IPS-18a (cell line): ENCODE data around the gene TMEM263.

Experiments
- H3K27ac ChIP-seq: one replicate; pipeline ENCODE4 v1.5.1; 2013; ENCODE audit warnings: low read length
- H3K27me3 ChIP-seq: one replicate; pipeline ENCODE4 v1.6.1; 2013; ENCODE audit warnings: mild to moderate bottlenecking, low read length; ENCODE audit not compliant: control insufficient read depth, insufficient read depth
- H3K36me3 ChIP-seq: one replicate; pipeline ENCODE4 v1.6.1; 2013; ENCODE audit warnings: low read depth, low read length; ENCODE audit not compliant: control insufficient read depth
- H3K4me1 ChIP-seq: one replicate; pipeline ENCODE4 v1.6.1; 2013; ENCODE audit warnings: low read depth, low read length; ENCODE audit not compliant: control insufficient read depth
- H3K4me3 ChIP-seq: one replicate; pipeline ENCODE4 v1.5.1; 2013; ENCODE audit warnings: low read length
- H3K9ac ChIP-seq: one replicate; pipeline ENCODE4 v1.6.1; 2013; ENCODE audit warnings: mild to moderate bottlenecking, low read length, moderate library complexity
- H3K9me3 ChIP-seq: one replicate; pipeline ENCODE4 v1.6.1; 2013; ENCODE audit warnings: low read depth, low read length; ENCODE audit not compliant: control insufficient read depth

Gene TMEM263

GRCh38 chr12:106955377-106956047, at the start of gene TMEM263:
Gene TMEM263 (plus strand): TSS chr12:106955907. CDS start chr12:106967117, 11,210 bp downstream.
- Histone ChIP-seq H3K36me3 (no peaks in the 10 kb centered on the region), H3K27ac (no peak within 1 kb of the TSS), H3K4me1 (no peaks in the 10 kb centered on the region), H3K27me3 (peaks cover 26% of the 10 kb centered on the region), H3K9ac (peak within 1 kb of the TSS; percentile 41), H3K4me3 (peak within 1 kb of the TSS; percentile 83), H3K9me3 (no peaks in the 10 kb centered on the region)

- Histone ChIP-seq H3K27ac (no peak overlapping the region), H3K9me3 (no peaks in the 10 kb centered on the region), H3K9ac (no peak overlapping the region), H3K4me3 (no peak overlapping the region), H3K27me3 (peaks cover 18% of the 10 kb centered on the region), H3K36me3 (no peaks in the 10 kb centered on the region), H3K4me1 (peaks cover 5% of the 10 kb centered on the region)
These were observed 49.0 kb upstream of the TMEM263 start for GRCh38 chr12:106906715-106907114.

DNA sequence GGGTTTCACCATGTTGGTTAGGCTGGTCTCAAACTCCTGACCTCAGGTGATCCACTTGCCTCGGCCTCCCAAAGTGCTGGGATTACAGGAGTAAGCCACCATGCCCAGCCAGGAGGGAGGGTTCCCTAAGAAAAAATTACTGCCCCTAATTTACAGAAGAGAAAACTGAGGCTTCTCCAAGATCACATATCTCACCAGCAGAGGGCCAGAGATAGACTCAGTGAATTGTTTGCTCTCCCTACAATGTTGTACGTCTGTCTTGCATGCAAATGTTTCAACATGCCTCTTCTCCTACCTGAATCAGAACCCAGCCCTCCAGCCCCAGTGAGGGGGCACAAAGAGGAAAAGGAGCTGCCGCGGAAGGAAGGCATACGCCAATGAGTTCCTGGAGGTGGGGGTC, 48.3 kb upstream of the TMEM263 start:
- no peak overlapping the region for H3K9ac ChIP-seq
- peaks cover 5% of the 10 kb centered on the region for H3K4me1 ChIP-seq
- no peaks in the 10 kb centered on the region for H3K36me3 ChIP-seq
- H3K27me3 ChIP-seq = peaks cover 11% of the 10 kb centered on the region
- no peaks in the 10 kb centered on the region for H3K9me3 ChIP-seq
- no peak overlapping the region for H3K4me3 ChIP-seq
- no peak overlapping the region for H3K27ac ChIP-seq

- Histone ChIP-seq H3K4me3 (no peak overlapping the region), H3K27ac (no peak overlapping the region), H3K27me3 (peaks cover 7% of the 10 kb centered on the region), H3K9me3 (no peaks in the 10 kb centered on the region), H3K9ac (no peak overlapping the region), H3K4me1 (peaks cover 5% of the 10 kb centered on the region), H3K36me3 (no peaks in the 10 kb centered on the region)
These were observed 47.9 kb upstream of the TMEM263 start for GRCh38 chr12:106907846-106908245.

DNA sequence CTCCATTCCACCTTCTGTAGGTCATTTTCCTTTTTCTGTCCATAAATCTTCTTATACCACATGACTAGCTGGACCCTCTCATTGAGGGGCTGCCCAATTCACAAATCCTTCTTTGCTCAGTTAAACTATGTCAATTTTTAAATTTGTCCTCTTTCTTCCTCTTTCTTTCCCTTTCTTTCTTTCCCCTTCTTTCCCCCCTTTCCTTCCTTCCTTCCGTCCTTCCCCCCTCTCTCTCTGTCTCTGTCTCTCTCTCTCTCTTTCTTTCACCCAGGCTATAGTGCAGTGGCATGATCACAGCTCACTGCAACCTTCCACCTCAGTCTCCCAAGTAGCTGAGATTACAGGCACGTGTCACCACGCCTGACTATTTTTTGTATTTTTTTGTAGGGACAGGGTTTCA, 47.1 kb upstream of the TMEM263 start:
- H3K4me3 ChIP-seq = no peak overlapping the region
- H3K9me3 ChIP-seq = no peaks in the 10 kb centered on the region
- H3K27me3 ChIP-seq = no peaks in the 10 kb centered on the region
- H3K9ac ChIP-seq = no peak overlapping the region
- H3K27ac ChIP-seq = no peak overlapping the region
- H3K36me3 ChIP-seq = no peaks in the 10 kb centered on the region
- no peaks in the 10 kb centered on the region for H3K4me1 ChIP-seq

GRCh38 chr12:106910202-106910601, 45.5 kb upstream of the TMEM263 start:
- Histone ChIP-seq H3K9ac (no peak overlapping the region), H3K36me3 (no peaks in the 10 kb centered on the region), H3K27me3 (no peaks in the 10 kb centered on the region), H3K27ac (no peak overlapping the region), H3K9me3 (no peaks in the 10 kb centered on the region), H3K4me1 (no peaks in the 10 kb centered on the region), H3K4me3 (no peak overlapping the region)

DNA sequence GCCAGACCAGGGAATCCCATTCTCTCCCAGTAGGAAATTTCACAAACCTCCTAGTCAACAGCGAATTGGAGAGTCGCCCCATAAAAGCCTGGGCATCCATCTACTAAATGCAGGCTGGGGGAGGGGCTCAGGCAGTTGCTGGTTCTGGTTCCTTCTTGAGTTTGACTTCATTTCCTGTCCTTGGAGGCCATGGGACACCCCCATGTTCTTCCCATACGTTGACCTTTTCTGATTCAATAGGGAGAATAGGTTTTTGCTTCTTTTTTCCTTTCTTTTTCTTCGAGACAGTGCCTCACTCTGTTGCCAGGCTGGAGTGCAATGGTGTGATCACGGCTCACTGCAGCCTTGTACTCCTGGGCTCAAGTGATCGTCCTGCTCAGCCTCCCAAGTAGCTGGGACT, 44.1 kb upstream of the TMEM263 start:
- Histone ChIP-seq H3K4me1 (no peaks in the 10 kb centered on the region), H3K36me3 (no peaks in the 10 kb centered on the region), H3K27me3 (no peaks in the 10 kb centered on the region), H3K27ac (no peak overlapping the region), H3K4me3 (no peak overlapping the region), H3K9me3 (no peaks in the 10 kb centered on the region), H3K9ac (no peak overlapping the region)

GRCh38 chr12:106913456-106913855, 42.3 kb upstream of the TMEM263 start:
- Histone ChIP-seq H3K4me1 (peaks cover 12% of the 10 kb centered on the region), H3K27ac (no peak overlapping the region), H3K4me3 (no peak overlapping the region), H3K36me3 (no peaks in the 10 kb centered on the region), H3K9me3 (no peaks in the 10 kb centered on the region), H3K27me3 (no peaks in the 10 kb centered on the region), H3K9ac (no peak overlapping the region)

DNA sequence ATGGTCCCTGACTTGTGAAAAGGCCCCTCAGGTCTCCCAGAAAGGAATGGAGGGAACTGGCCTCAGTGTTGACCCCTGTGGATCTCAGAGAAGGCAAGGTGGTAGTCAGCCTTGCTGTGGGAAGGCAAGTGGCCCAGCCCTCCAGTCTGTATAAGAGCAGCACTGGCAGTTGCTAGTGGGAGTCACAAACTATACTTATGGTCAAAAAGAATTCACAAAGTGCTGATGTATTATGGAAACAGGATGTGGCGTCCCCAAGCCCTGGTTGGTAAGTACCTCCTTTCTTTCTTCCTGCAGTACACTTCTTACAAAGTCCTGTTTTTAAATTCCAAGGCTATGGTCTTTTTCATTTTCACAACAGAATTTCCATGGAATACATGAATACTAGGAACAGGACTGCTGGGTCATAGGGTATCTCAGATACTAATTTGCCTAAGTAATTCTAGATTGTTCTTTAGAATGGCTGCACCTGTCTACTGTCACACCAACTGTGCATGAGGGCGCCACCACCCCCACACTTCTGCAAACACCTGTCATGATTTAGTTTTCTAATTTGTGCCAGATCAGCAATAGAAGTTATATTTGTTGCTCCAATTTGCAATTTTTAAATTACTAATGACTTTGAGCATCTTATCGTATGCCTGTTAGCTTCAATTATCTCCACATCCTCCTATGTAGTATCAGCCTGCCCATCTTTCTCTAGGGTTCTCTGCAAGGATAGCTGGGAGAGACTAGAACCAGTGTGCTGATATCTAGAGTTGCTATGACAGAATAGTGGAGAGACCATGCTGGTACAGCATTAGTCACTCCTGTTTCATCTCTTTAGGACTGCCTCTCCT, 40.7 kb upstream of the TMEM263 start:
- Histone ChIP-seq H3K27ac (no peak overlapping the region), H3K4me1 (peaks cover 25% of the 10 kb centered on the region), H3K9me3 (no peaks in the 10 kb centered on the region), H3K4me3 (no peak overlapping the region), H3K27me3 (no peaks in the 10 kb centered on the region), H3K36me3 (no peaks in the 10 kb centered on the region), H3K9ac (no peak overlapping the region)

- Histone ChIP-seq H3K27ac (no peak overlapping the region), H3K4me1 (peaks cover 25% of the 10 kb centered on the region), H3K4me3 (no peak overlapping the region), H3K27me3 (no peaks in the 10 kb centered on the region), H3K9me3 (no peaks in the 10 kb centered on the region), H3K36me3 (no peaks in the 10 kb centered on the region), H3K9ac (no peak overlapping the region)
These were observed 40.1 kb upstream of the TMEM263 start for GRCh38 chr12:106915635-106916026.

DNA sequence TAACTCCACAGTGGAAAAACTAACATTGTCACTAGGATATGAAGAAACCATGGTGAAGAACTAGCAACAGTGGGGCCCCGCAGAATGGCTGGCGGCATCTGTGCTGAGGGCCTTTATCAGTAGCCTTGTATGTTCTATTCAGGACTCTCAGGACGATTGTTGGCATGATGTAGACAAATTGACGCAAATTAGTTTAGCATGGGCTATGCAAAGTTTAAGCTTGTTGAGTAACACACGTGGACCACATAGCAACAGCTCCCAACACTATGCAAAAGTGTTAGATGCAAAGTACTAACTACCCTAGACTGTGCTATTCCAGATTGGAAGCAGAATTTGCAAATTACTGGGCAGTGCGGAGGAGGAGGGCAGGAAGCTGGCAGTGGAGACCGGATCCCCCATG, 38.2 kb upstream of the TMEM263 start:
- Histone ChIP-seq H3K9ac (no peak overlapping the region), H3K27me3 (no peaks in the 10 kb centered on the region), H3K27ac (no peak overlapping the region), H3K4me1 (peaks cover 25% of the 10 kb centered on the region), H3K9me3 (no peaks in the 10 kb centered on the region), H3K4me3 (no peak overlapping the region), H3K36me3 (no peaks in the 10 kb centered on the region)

- Histone ChIP-seq H3K9ac (no peak overlapping the region), H3K27ac (no peak overlapping the region), H3K4me1 (peaks cover 25% of the 10 kb centered on the region), H3K27me3 (no peaks in the 10 kb centered on the region), H3K9me3 (no peaks in the 10 kb centered on the region), H3K36me3 (no peaks in the 10 kb centered on the region), H3K4me3 (peak overlapping the region; percentile 37)
These were observed 37.0 kb upstream of the TMEM263 start for GRCh38 chr12:106918746-106919145.
